Mesendoderm (in vitro differentiated cells): Measurements from ENCODE around the gene LZTFL1.

Experiments
- DNase-seq: peaks from one replicate; pipeline ENCODE4 v3.0.0; 2013
- H2AK5ac ChIP-seq: 2 replicates; pipeline ENCODE4 v1.6.1; 2013; ENCODE audit warnings: low read length, inconsistent platforms
- H2BK120ac ChIP-seq: 2 replicates; pipeline ENCODE4 v1.6.1; 2013; ENCODE audit warnings: low read depth, mild to moderate bottlenecking, low read length, moderate library complexity, mixed read lengths
- H2BK15ac ChIP-seq: replicated peaks from 2 replicates; pipeline ENCODE4 v1.6.1; 2013; ENCODE audit warnings: low read depth, mild to moderate bottlenecking, moderate library complexity
- H2BK5ac ChIP-seq: 2 replicates; pipeline ENCODE4 v1.6.1; 2013; ENCODE audit warnings: low read length, inconsistent platforms
- H3K18ac ChIP-seq: 2 replicates; pipeline ENCODE4 v1.6.1; 2013; ENCODE audit warnings: mild to moderate bottlenecking, low read length, mixed read lengths
- H3K23ac ChIP-seq: one replicate; pipeline ENCODE4 v1.6.1; 2013; ENCODE audit warnings: low read length
- H3K27ac ChIP-seq: 2 replicates; pipeline ENCODE4 v1.5.1; 2013; ENCODE audit warnings: low read depth, mild to moderate bottlenecking, inconsistent platforms, low read length, moderate library complexity
- H3K27me3 ChIP-seq: 2 replicates; pipeline ENCODE4 v1.6.1; 2013; ENCODE audit warnings: low read length, control low read depth, mild to moderate bottlenecking, inconsistent platforms; ENCODE audit not compliant: insufficient read depth, poor library complexity
- H3K36me3 ChIP-seq: 2 replicates; pipeline ENCODE4 v1.6.1; 2013; ENCODE audit warnings: low read length, inconsistent platforms; ENCODE audit not compliant: control insufficient read depth, insufficient read depth
- H3K4ac ChIP-seq: one replicate; pipeline ENCODE4 v1.6.1; 2013; ENCODE audit warnings: low read depth, mild to moderate bottlenecking, low read length, moderate library complexity
- H3K4me1 ChIP-seq: 2 replicates; pipeline ENCODE4 v1.6.1; 2013; ENCODE audit warnings: low read depth, low read length, inconsistent platforms; ENCODE audit not compliant: control insufficient read depth
- H3K4me2 ChIP-seq: 2 replicates; pipeline ENCODE4 v1.6.1; 2013; ENCODE audit warnings: low read length
- H3K4me3 ChIP-seq: 2 replicates; pipeline ENCODE4 v1.5.1; 2013; ENCODE audit warnings: mild to moderate bottlenecking, low read length
- H3K56ac ChIP-seq: one replicate; pipeline ENCODE4 v1.6.1; 2013; ENCODE audit warnings: low read length
- H3K79me1 ChIP-seq: 2 replicates; pipeline ENCODE4 v1.6.1; 2013; ENCODE audit warnings: low read length, inconsistent platforms
- H3K79me2 ChIP-seq: 2 replicates; pipeline ENCODE4 v1.6.1; 2013; ENCODE audit warnings: mild to moderate bottlenecking, low read length; ENCODE audit not compliant: control insufficient read depth, insufficient read depth
- H3K9ac ChIP-seq: 2 replicates; pipeline ENCODE4 v1.6.1; 2013; ENCODE audit warnings: low read length, inconsistent platforms
- H4K5ac ChIP-seq: one replicate; pipeline ENCODE4 v1.6.1; 2013; ENCODE audit warnings: low read length
- H4K8ac ChIP-seq: one replicate; pipeline ENCODE4 v1.6.1; 2013; ENCODE audit warnings: low read depth, mild to moderate bottlenecking, control low read depth, low read length, moderate library complexity
- WGBS: extraction: QIAGEN DNeasy Blood & Tissue Kit; methylation state at CpG from one replicate; pipeline ENCODE4 v1.1.7; 2013; ENCODE audit warnings: low lambda C conversion rate, missing lambda C conversion rate; ENCODE audit not compliant: insufficient coverage; ENCODE audit errors: extremely low coverage; 5-methylcytosine and 5-hydroxymethylcytosine counted together

Gene LZTFL1

DNA sequence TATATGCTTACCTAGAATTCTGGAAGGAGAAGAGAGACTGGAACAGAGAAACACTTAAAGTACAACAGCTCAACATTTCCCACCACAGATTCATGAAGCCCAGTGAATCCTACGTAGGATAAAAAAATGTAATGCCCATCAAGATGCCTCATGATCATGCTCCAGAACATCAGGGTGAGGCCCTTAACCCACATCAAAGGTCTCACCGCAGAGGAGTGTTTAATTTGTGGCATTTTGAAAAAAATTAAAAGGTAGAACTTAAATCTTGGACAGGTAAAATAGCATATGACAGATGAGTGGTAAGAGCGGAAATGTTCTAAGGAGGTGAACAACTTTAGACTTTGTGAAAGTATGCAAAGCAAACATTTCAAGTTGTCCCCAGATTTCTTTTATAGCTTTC is 35.8 kb downstream of the LZTFL1 start:
- Histone ChIP-seq H3K4ac (no peak overlapping the region), H3K4me2 (no peak overlapping the region), H3K18ac (no peak overlapping the region), H3K27me3 (no peaks in the 10 kb centered on the region), H3K4me3 (no peak overlapping the region), H3K79me2 (no peaks in the 10 kb centered on the region), H4K5ac (no peak overlapping the region), H2BK120ac (no peak overlapping the region), H3K4me1 (no peaks in the 10 kb centered on the region), H2AK5ac (no peak overlapping the region), H4K8ac (no peak overlapping the region), H3K56ac (no peak overlapping the region), H3K36me3 (no peaks in the 10 kb centered on the region), H3K9ac (no peak overlapping the region), H2BK5ac (no peak overlapping the region), H3K23ac (no peak overlapping the region), H3K27ac (no peak overlapping the region), H3K79me1 (no peaks in the 10 kb centered on the region), H2BK15ac (no peak overlapping the region)
- no peak for DNase-seq
- no CpG with 5 or more reads among the region's 3 CpGs for WGBS

DNA sequence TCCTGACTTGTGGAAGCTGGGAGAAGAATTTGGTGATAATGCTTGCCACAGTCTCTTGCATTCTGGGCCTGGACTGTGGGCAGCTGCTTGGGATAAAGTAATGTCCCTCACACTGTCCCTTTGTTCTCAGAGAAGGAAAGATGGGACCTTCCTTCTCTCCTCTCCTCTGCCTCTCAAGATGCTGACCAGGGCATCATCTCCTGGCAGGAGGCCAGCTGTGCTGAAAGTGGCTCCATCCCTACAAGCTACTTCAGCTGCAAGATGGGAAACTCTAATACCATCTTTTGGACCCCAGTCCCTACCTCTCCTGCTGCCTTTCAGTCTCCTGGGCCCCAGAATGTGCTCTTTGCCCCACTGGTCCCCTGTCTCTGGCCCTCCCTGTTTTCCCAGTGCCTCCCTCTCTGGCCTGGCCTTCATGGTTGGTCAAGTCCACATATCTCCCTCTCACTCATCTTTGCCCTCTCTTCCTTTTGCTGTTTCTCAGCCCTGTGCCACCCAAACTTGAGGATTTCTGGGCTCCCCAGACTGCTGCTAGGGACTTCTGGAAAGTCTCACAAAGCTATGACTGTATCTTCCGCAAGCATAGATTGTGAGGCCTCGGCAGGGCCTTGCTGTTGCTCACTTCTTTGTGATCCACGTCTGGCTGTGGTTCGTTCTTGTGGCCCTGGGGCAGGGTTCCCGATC is 38.5 kb downstream of the LZTFL1 start:
- Histone ChIP-seq H3K4me2 (no peak overlapping the region), H3K4me3 (no peak overlapping the region), H3K36me3 (no peaks in the 10 kb centered on the region), H2BK5ac (no peak overlapping the region), H3K27ac (no peak overlapping the region), H3K4me1 (no peaks in the 10 kb centered on the region), H3K23ac (no peak overlapping the region), H2BK15ac (no peak overlapping the region), H2AK5ac (no peak overlapping the region), H3K79me2 (no peaks in the 10 kb centered on the region), H4K5ac (no peak overlapping the region), H3K56ac (no peak overlapping the region), H4K8ac (no peak overlapping the region), H3K79me1 (no peaks in the 10 kb centered on the region), H3K4ac (no peak overlapping the region), H3K18ac (no peak overlapping the region), H3K9ac (no peak overlapping the region), H3K27me3 (no peaks in the 10 kb centered on the region), H2BK120ac (no peak overlapping the region)
- no CpG with 5 or more reads among the region's 5 CpGs for WGBS
- DNase-seq: no peak

DNA sequence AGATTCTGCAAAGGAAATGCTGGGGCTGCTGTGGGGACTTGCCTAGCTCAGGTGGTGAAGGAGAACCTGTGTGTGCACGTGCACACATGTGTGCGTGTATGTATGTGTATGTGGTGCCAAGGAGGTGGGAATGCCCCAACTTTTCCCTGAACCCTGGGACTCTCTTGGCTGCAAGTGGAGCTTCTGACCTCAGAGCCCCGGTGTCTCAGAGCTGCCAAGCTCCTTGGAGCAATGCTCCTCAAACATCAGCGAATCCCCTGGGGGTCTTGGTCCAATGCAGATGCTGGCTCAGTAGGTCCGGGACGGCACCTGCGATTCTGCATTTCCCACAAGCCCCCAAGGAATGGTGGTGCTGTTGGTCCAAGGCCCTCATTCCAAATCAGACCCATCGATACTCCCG is 39.8 kb downstream of the LZTFL1 start:
- DNase-seq: no peak
- Histone ChIP-seq H3K56ac (no peak overlapping the region), H3K23ac (no peak overlapping the region), H3K27ac (no peak overlapping the region), H3K36me3 (no peaks in the 10 kb centered on the region), H2BK120ac (no peak overlapping the region), H3K4me3 (no peak overlapping the region), H3K79me2 (no peaks in the 10 kb centered on the region), H2BK15ac (no peak overlapping the region), H3K27me3 (peaks cover 2% of the 10 kb centered on the region), H2BK5ac (no peak overlapping the region), H3K9ac (no peak overlapping the region), H2AK5ac (no peak overlapping the region), H3K4me2 (no peak overlapping the region), H3K4ac (no peak overlapping the region), H4K5ac (no peak overlapping the region), H3K18ac (no peak overlapping the region), H4K8ac (no peak overlapping the region), H3K4me1 (no peaks in the 10 kb centered on the region), H3K79me1 (no peaks in the 10 kb centered on the region)
- WGBS: no CpG with 5 or more reads among the region's 9 CpGs

DNA sequence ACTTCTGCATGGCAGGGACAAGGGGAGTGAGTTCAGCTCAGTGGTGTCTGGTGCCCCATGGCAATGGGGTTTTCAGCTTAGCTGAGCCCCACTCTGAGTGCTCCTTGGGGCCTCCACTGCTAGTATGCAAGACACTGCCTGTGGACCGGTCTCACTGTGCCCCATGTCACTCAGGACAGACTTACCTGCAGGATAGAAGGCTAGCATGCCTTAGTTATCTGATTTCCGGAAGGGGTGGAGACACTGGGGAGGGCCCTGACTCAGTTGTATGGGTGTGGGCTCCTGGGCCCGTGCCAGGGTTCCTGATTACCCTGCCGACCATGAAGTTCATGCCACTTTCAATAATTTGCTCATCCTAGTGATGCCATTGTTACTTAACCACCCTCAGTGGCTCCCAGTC is 41.3 kb downstream of the LZTFL1 start:
- Histone ChIP-seq H3K27ac (no peak overlapping the region), H3K79me2 (no peaks in the 10 kb centered on the region), H3K23ac (no peak overlapping the region), H3K4ac (no peak overlapping the region), H4K5ac (no peak overlapping the region), H3K4me2 (no peak overlapping the region), H3K79me1 (no peaks in the 10 kb centered on the region), H3K36me3 (no peaks in the 10 kb centered on the region), H4K8ac (no peak overlapping the region), H2AK5ac (no peak overlapping the region), H3K4me3 (no peak overlapping the region), H3K18ac (no peak overlapping the region), H3K56ac (no peak overlapping the region), H3K27me3 (peaks cover 11% of the 10 kb centered on the region), H3K9ac (no peak overlapping the region), H2BK5ac (no peak overlapping the region), H3K4me1 (no peaks in the 10 kb centered on the region), H2BK15ac (no peak overlapping the region), H2BK120ac (no peak overlapping the region)
- DNase-seq: no peak
- no CpG with 5 or more reads among the region's 4 CpGs for WGBS

DNA sequence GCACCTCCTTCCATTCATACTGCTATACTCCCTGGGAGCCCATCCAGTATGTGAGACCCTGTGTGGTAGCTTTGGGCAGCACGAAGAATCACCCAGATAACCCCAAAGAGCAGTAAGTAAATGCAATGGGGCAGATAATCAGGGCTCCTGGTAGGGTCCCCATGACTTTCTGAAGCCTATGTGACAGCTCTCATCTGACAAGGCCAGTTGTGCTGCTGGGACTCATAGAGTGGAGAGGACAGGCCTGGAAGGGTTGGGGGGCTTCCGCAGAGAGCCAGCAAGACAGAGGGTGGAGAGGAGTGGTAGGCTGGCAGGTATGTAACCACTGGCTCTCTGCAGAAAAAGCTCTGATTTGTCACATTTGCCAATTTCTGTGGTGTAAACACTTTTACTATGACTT is 42.3 kb downstream of the LZTFL1 start:
- Histone ChIP-seq H3K27me3 (peaks cover 16% of the 10 kb centered on the region), H3K4me2 (no peak overlapping the region), H4K8ac (no peak overlapping the region), H3K4me3 (no peak overlapping the region), H3K27ac (no peak overlapping the region), H2AK5ac (no peak overlapping the region), H2BK120ac (no peak overlapping the region), H3K4ac (no peak overlapping the region), H3K79me1 (no peaks in the 10 kb centered on the region), H3K36me3 (no peaks in the 10 kb centered on the region), H3K4me1 (no peaks in the 10 kb centered on the region), H3K9ac (no peak overlapping the region), H3K18ac (no peak overlapping the region), H2BK5ac (no peak overlapping the region), H3K56ac (no peak overlapping the region), H2BK15ac (no peak overlapping the region), H4K5ac (no peak overlapping the region), H3K23ac (no peak overlapping the region), H3K79me2 (no peaks in the 10 kb centered on the region)
- no peak for DNase-seq
- WGBS: no CpG with 5 or more reads among the region's 2 CpGs

DNA sequence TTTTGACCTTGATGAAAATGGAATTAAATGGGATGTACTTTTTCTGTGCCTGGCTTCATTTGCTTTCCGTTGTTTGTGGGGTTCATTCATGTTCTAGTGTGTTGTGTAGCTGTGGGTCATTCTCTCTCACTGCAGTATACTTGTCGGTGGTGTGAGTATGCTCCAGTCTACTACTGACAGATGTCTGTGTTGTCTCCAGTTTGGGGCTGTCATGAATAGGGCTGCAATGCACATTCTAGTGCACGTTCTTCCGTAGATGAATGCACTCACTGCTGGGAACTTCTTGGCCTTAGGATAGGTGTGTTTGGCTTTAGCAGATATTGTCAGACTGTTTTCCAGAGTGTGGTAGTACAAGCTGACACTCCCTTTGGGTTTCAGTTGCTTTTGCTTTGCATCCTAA is 43.9 kb downstream of the LZTFL1 start:
- DNase-seq: no peak
- H2BK120ac ChIP-seq: no peak overlapping the region
- no peak overlapping the region for H3K4me3 ChIP-seq
- no peak overlapping the region for H3K9ac ChIP-seq
- no peak overlapping the region for H2BK15ac ChIP-seq
- no peak overlapping the region for H3K4me2 ChIP-seq
- H3K18ac ChIP-seq: no peak overlapping the region
- no peaks in the 10 kb centered on the region for H3K79me1 ChIP-seq
- H3K79me2 ChIP-seq: no peaks in the 10 kb centered on the region
- H3K27me3 ChIP-seq: peaks cover 18% of the 10 kb centered on the region
- H3K56ac ChIP-seq: no peak overlapping the region
- H3K4me1 ChIP-seq: no peaks in the 10 kb centered on the region
- H4K8ac ChIP-seq: no peak overlapping the region
- no peak overlapping the region for H2AK5ac ChIP-seq
- no CpG with 5 or more reads among the region's 4 CpGs for WGBS
- no peaks in the 10 kb centered on the region for H3K36me3 ChIP-seq
- H2BK5ac ChIP-seq: no peak overlapping the region
- no peak overlapping the region for H3K27ac ChIP-seq
- H3K4ac ChIP-seq: no peak overlapping the region
- H3K23ac ChIP-seq: no peak overlapping the region
- no peak overlapping the region for H4K5ac ChIP-seq
